ENCODE results near the gene TMCO1. TPM values are rescaled to one million over a fixed set of nuclear protein-coding genes. Genes with fewer than 3 reads are reported as not detected.

Gene TMCO1
- total and polyA plus RNA-seq, 2 of the 13 experiments (the other 11 are each of a cell fraction or from before 2014, with no cell fraction given) = 106 to 119 TPM

GRCh38 chr1:165703648-165704047 lies 65.0 kb downstream of the TMCO1 start (continued):
- TF ChIP-seq MTERF4 (CRISPR knock-in tag; IDR thresholded peaks at IDR 0.05) (no peak), ZBTB49 (CRISPR knock-in tag; IDR thresholded peaks at IDR 0.05; ENCODE audit: borderline replicate concordance) (no peak), ZNF841 (CRISPR knock-in tag; IDR thresholded peaks at IDR 0.05; ENCODE audit: borderline replicate concordance) (no peak), ZBTB14 (CRISPR knock-in tag; IDR thresholded peaks at IDR 0.05) (no peak), BORCS8-MEF2B (CRISPR knock-in tag; IDR thresholded peaks at IDR 0.05) (no peak), RFXANK (CRISPR knock-in tag; IDR thresholded peaks at IDR 0.05) (no peak), ZNF121 (CRISPR knock-in tag; IDR thresholded peaks at IDR 0.05) (no peak), ZNF431 (CRISPR knock-in tag; IDR thresholded peaks at IDR 0.05; ENCODE audit: borderline replicate concordance, low read depth) (no peak), ZNF263 (CRISPR knock-in tag; IDR thresholded peaks at IDR 0.05) (no peak), PHF5A (CRISPR knock-in tag; IDR thresholded peaks at IDR 0.05; ENCODE audit: low read depth, unreplicated experiment) (no peak), ZMYM3 (CRISPR knock-in tag; IDR thresholded peaks at IDR 0.05) (peak; percentile 37; the same call in 1 of the 2 replicates), SAP130 (CRISPR knock-in tag; IDR thresholded peaks at IDR 0.05; ENCODE audit: low read depth) (0 out of 2 replicates have a peak, but pooled peaks have one; percentile 25), NRL (CRISPR knock-in tag; IDR thresholded peaks at IDR 0.05; ENCODE audit: borderline replicate concordance) (no peak), ZNF589 (CRISPR knock-in tag; conservative IDR thresholded peaks at IDR 0.05) (no peak), SIN3B (IDR thresholded peaks at IDR 0.05; ENCODE audit: low read length) (no peak), ZBTB43 (CRISPR knock-in tag; conservative IDR thresholded peaks at IDR 0.05) (no peak), NFRKB (IDR thresholded peaks at IDR 0.05) (no peak)

Data from HepG2 (cell line).